B cell (primary cell): ENCODE data around the gene MYCL. TPM values are rescaled to one million over a fixed set of nuclear protein-coding genes. Genes with fewer than 3 reads are reported as not detected.
"Not testable (repeated sequence)": the region's sequence is repeated elsewhere in the genome, so short reads cannot be mapped to it uniquely, and the experiment has no call there.

Experiments
- ATAC-seq: fragments of 200-7000 bp; cut with Tn5 transposase; one replicate; pipeline ENCODE4 v1.10.0; 2021; ENCODE audit warnings: low read depth, mild to moderate bottlenecking, moderate number of reproducible peaks, moderate library complexity
- CTCF ChIA-PET: fragments of 350-600 bp; sonication (Branson Sonifier 250); formaldehyde crosslinking; loops from one replicate; lab custom pipeline; 2021; ENCODE audit warnings: antibody characterized with exemption, inconsistent platforms; lab: Charles Lee
- POLR2A ChIA-PET: fragments of 350-600 bp; sonication (Branson Sonifier 250); formaldehyde crosslinking; loops from one replicate; lab custom pipeline; 2021; ENCODE audit warnings: antibody characterized with exemption; lab: Charles Lee
- DNase-seq: peaks from one replicate; pipeline ENCODE4 v3.0.0; 2013
- H2AFZ ChIP-seq: 2 replicates; pipeline ENCODE4 v1.6.1; 2012; ENCODE audit warnings: mild to moderate bottlenecking, low read depth, low read length; ENCODE audit not compliant: insufficient read depth, poor library complexity, severe bottlenecking
- H3K27ac ChIP-seq, 2 donors: 1 replicate in 1 of 2; 2 replicates in 1 of 2; pipeline ENCODE4 v1.5.1; 2012 to 2013; ENCODE audit warnings: low read length in 2 of 2, mild to moderate bottlenecking in 2 of 2, moderate library complexity in 1 of 2
- H3K27me3 ChIP-seq, 4 experiments: fragments of 200-600 bp in 1 of 4; sonication (generic) in 1 of 4; replicated peaks in 1 of 4; 1 replicate in 2 of 4; 2 replicates in 2 of 4; pipeline versions ENCODE4 v1.6.1 to v1.7.0; 2013 to 2016; ENCODE audit warnings: low read length in 3 of 4, mild to moderate bottlenecking in 2 of 4, mixed read lengths in 1 of 4, moderate library complexity in 1 of 4; ENCODE audit not compliant: insufficient read depth in 4 of 4, control insufficient read depth in 3 of 4; ENCODE audit errors: control extremely low read depth in 1 of 4
- H3K36me3 ChIP-seq, 2 experiments: replicated peaks in 1 of 2; 1 replicate in 1 of 2; 2 replicates in 1 of 2; pipeline versions ENCODE4 v1.6.1 to v1.7.1; 2013; ENCODE audit warnings: low read length in 1 of 2; ENCODE audit not compliant: insufficient read depth in 2 of 2, control insufficient read depth in 1 of 2; ENCODE audit errors: control extremely low read depth in 1 of 2, extremely low read depth in 1 of 2
- H3K4me1 ChIP-seq, 2 donors: fragments of 200-600 bp in 1 of 2; sonication (generic) in 1 of 2; 1 replicate in 1 of 2; 2 replicates in 1 of 2; pipeline versions ENCODE4 v1.5.1 to v1.6.1; 2013 to 2017; ENCODE audit warnings: low read length in 2 of 2; ENCODE audit not compliant: control insufficient read depth in 2 of 2, insufficient read depth in 2 of 2
- H3K4me2 ChIP-seq: replicated peaks from 2 replicates; pipeline ENCODE3; 2012; ENCODE audit warnings: mild to moderate bottlenecking, low read depth, low read length; ENCODE audit not compliant: poor library complexity, severe bottlenecking
- H3K4me3 ChIP-seq, 5 experiments: fragments of 200-600 bp in 1 of 5; sonication (generic) in 1 of 5; 1 replicate in 3 of 5; 2 replicates in 2 of 5; pipeline versions ENCODE4 v1.5.1 to v1.7.0; 2011 to 2016; ENCODE audit warnings: low read length in 4 of 5, mild to moderate bottlenecking in 4 of 5, low read depth in 2 of 5, control low read depth in 1 of 5, moderate library complexity in 1 of 5; ENCODE audit not compliant: insufficient read depth in 1 of 5; ENCODE audit errors: control extremely low read depth in 1 of 5, extremely low read depth in 1 of 5
- H3K79me2 ChIP-seq: fragments of 200-600 bp; sonication (generic); one replicate; pipeline ENCODE4 v1.6.0; 2016; ENCODE audit warnings: low read length; ENCODE audit not compliant: control insufficient read depth, insufficient read depth
- H3K9ac ChIP-seq: fragments of 200-600 bp; sonication (generic); 2 replicates; pipeline ENCODE4 v1.6.1; 2017; ENCODE audit warnings: mild to moderate bottlenecking, low read length, moderate library complexity
- H3K9me3 ChIP-seq, 3 donors: one replicate each; pipeline versions ENCODE4 v1.6.1 to v1.7.1; 2013; ENCODE audit warnings: low read length in 2 of 3; ENCODE audit not compliant: control insufficient read depth in 2 of 3, insufficient read depth in 1 of 3; ENCODE audit errors: control extremely low read depth in 1 of 3
- H4K20me1 ChIP-seq: 2 replicates; pipeline ENCODE4 v1.6.0; 2012; ENCODE audit warnings: mild to moderate bottlenecking, low read length; ENCODE audit not compliant: insufficient read depth, control insufficient read depth, poor library complexity, severe bottlenecking
- H3K27ac Mint-ChIP-seq: one replicate; pipeline ENCODE4 v1.8.0; 2021; ENCODE audit warnings: mixed read lengths
- H3K27me3 Mint-ChIP-seq: one replicate; pipeline ENCODE4 v1.8.0; 2021; ENCODE audit warnings: mixed read lengths
- H3K4me1 Mint-ChIP-seq: one replicate; pipeline ENCODE4 v1.8.0; 2021; ENCODE audit warnings: mixed read lengths
- H3K4me3 Mint-ChIP-seq: one replicate; pipeline ENCODE4 v1.8.0; 2021; ENCODE audit warnings: mixed read lengths
- H3K9me3 Mint-ChIP-seq: one replicate; pipeline ENCODE4 v1.8.0; 2022; ENCODE audit warnings: mixed read lengths; ENCODE audit not compliant: insufficient read depth
- EZH2 ChIP-seq: IDR thresholded peaks from 2 replicates; pipeline ENCODE4 v1.6.1; 2012; ENCODE audit warnings: borderline replicate concordance, low read depth, mild to moderate bottlenecking, moderate library complexity, low read length; ENCODE audit not compliant: insufficient read depth, poor library complexity, severe bottlenecking
- WGBS: methylation state at CpG from one replicate; pipeline ENCODE4 v1.1.5; 2013; ENCODE audit warnings: missing lambda C conversion rate; ENCODE audit not compliant: insufficient coverage; 5-methylcytosine and 5-hydroxymethylcytosine counted together
- intact Hi-C: fragments of 100-400 bp; cut with micrococcal nuclease; formaldehyde crosslinking; loops from one replicate; pipeline ENCODE4 v1.10.0; 2022
- polyA plus RNA-seq: library from polyadenylated mRNA; depleted of rRNA; stranded (reverse); fragments of >200 nt; gene quantifications from 2 replicates; pipeline ENCODE4 v1.2.3, GENCODE V29; 2012
- total RNA-seq, 2 donors: library from RNA; stranded (reverse); fragments of 120-200 nt in 1 of 2; gene quantifications; 1 replicate in 1 of 2; 2 replicates in 1 of 2; pipeline versions ENCODE4 v1.2.3 to v1.2.4, GENCODE V29; 2013 to 2022
- TF ChIP-seq, protein P1 (sequence below): fragments of 200-600 bp; IDR thresholded peaks from one replicate; pipeline ENCODE4 v1.8.0; 2022; ENCODE audit warnings: antibody characterized with exemption, mild to moderate bottlenecking

MYCL gene
- total and polyA plus RNA-seq, 2 donors (not counting 1 experiment from before 2014, with no cell fraction given): 0.03 to 0.62 TPM

DNA sequence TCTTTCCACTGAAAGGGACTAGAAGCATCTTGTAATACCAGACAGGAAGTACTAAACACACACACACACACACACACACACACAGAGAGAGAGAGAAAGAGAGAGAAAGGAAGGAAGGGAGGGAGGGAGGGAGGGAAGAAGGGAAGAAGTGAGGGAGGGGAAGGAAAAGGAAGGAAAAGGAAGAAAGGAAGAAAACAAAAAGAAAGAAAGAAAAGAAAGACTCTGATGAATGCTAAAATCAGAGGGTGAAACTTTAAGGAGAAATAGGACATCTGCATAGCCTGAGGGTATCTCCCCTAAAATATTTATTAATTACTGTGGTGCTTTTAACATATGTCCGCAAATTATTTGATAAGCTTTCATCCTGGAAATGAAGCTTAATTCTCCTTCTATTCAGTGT, 29.0 kb downstream of the MYCL start:
- H3K27me3 Mint-ChIP-seq: no peaks in the 10 kb centered on the region
- no peak overlapping the region for H2AFZ ChIP-seq
- no CpG with 5 or more reads among the region's 1 CpG for WGBS
- intact Hi-C loops: no loop called here
- no peak for TF ChIP-seq EZH2
- TF ChIP-seq, protein P1, sequence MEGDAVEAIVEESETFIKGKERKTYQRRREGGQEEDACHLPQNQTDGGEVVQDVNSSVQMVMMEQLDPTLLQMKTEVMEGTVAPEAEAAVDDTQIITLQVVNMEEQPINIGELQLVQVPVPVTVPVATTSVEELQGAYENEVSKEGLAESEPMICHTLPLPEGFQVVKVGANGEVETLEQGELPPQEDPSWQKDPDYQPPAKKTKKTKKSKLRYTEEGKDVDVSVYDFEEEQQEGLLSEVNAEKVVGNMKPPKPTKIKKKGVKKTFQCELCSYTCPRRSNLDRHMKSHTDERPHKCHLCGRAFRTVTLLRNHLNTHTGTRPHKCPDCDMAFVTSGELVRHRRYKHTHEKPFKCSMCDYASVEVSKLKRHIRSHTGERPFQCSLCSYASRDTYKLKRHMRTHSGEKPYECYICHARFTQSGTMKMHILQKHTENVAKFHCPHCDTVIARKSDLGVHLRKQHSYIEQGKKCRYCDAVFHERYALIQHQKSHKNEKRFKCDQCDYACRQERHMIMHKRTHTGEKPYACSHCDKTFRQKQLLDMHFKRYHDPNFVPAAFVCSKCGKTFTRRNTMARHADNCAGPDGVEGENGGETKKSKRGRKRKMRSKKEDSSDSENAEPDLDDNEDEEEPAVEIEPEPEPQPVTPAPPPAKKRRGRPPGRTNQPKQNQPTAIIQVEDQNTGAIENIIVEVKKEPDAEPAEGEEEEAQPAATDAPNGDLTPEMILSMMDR: no peak
- peaks cover 16 to 17% of the 10 kb centered on the region in 2 donors for H3K4me1 ChIP-seq
- H3K9me3 ChIP-seq: no peaks in the 10 kb centered on the region
- H3K9me3 Mint-ChIP-seq: no peaks in the 10 kb centered on the region
- no peak overlapping the region for H3K4me3 ChIP-seq
- H3K9ac ChIP-seq: no peak overlapping the region
- POLR2A ChIA-PET: no interaction called here
- H3K4me3 Mint-ChIP-seq: no peak overlapping the region
- peaks cover 31% of the 10 kb centered on the region for H3K4me1 Mint-ChIP-seq
- H3K27ac Mint-ChIP-seq: no peak overlapping the region
- no peak overlapping the region for H3K27ac ChIP-seq
- H4K20me1 ChIP-seq: peaks cover 30% of the 10 kb centered on the region
- no peak for DNase-seq
- peaks cover 84% of the 10 kb centered on the region for H3K79me2 ChIP-seq
- no peaks in the 10 kb centered on the region for H3K27me3 ChIP-seq
- no peak for ATAC-seq
- CTCF ChIA-PET: interaction anchor here (0.9 kb wide), 2 partner anchors 10 to 56 kb away, joined by 3 to 4 read pairs; partner anchors contain the start of gene TRIT1
- no peaks in the 10 kb centered on the region for H3K36me3 ChIP-seq
- H3K4me2 ChIP-seq: no peak overlapping the region

DNA sequence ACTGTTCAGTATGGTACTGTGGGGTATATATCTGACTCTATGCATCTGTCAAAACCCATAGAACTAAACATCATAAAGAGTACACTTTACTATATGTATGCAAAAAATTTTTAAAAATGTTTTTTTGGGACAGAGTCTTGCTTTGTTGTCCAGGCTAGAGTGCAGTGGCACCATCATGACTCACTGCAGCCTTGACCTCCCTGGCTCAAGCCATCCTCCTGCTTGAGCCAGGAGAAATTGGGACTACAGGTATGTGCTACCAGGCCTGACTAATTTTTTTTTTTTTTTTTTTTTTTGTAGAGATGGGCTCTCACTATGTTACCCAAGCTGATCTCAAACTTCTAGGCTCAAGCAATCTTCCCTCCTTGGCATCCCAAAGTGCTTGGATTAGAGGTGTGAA, 29.9 kb downstream of the MYCL start:
- no peak overlapping the region for H3K4me3 Mint-ChIP-seq
- H3K9me3 ChIP-seq: no peaks in the 10 kb centered on the region
- H3K27ac Mint-ChIP-seq: no peak overlapping the region
- TF ChIP-seq, protein P1: no peak
- no peak for TF ChIP-seq EZH2
- intact Hi-C loops: no loop called here
- H3K9me3 Mint-ChIP-seq: no peaks in the 10 kb centered on the region
- no peaks in the 10 kb centered on the region for H3K27me3 ChIP-seq
- H3K79me2 ChIP-seq: peaks cover 82% of the 10 kb centered on the region
- H4K20me1 ChIP-seq: peaks cover 26% of the 10 kb centered on the region
- H3K4me2 ChIP-seq: no peak overlapping the region
- no peaks in the 10 kb centered on the region for H3K27me3 Mint-ChIP-seq
- CTCF ChIA-PET: interaction anchor here (0.9 kb wide), 2 partner anchors 11 to 56 kb away, joined by 3 to 4 read pairs; partner anchors contain the start of gene TRIT1
- H3K4me1 ChIP-seq: peaks cover 16 to 17% of the 10 kb centered on the region in 2 donors
- H3K27ac ChIP-seq: no peak overlapping the region
- no peaks in the 10 kb centered on the region for H3K36me3 ChIP-seq
- peaks cover 23% of the 10 kb centered on the region for H3K4me1 Mint-ChIP-seq
- ATAC-seq (no peak), DNase-seq (no peak)
- H3K4me3 ChIP-seq: no peak overlapping the region
- POLR2A ChIA-PET: no interaction called here
- no peak overlapping the region for H2AFZ ChIP-seq
- H3K9ac ChIP-seq: no peak overlapping the region

DNA sequence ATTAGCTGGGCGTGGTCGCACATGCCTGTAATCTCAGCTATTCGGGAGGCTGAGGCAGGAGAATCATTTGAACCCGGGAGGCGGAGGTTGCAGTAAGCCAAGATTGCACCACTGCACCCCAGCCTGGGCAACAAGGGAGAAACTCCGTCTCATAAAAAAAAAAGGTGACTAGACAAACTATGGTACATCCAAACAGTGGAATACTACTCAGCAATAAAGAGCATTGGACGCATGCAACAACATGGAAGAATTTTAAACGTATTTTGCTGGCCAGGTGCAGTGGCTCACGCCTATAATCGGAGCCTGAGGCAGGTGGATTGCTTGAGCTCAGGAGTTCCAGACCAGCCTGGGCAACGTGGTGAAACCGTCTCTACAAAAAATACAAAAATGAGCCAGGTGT, 30.7 kb downstream of the MYCL start:
- DNase-seq, ATAC-seq, H3K4me3 Mint-ChIP-seq, H3K4me3 ChIP-seq, intact Hi-C loops, CTCF ChIA-PET, H3K4me2 ChIP-seq, H3K36me3 ChIP-seq, H3K27ac ChIP-seq, H3K27me3 Mint-ChIP-seq, H3K9me3 Mint-ChIP-seq, H3K9me3 ChIP-seq, H3K27me3 ChIP-seq, POLR2A ChIA-PET, H2AFZ ChIP-seq, H3K9ac ChIP-seq, H3K27ac Mint-ChIP-seq: not testable (repeated sequence)
- H3K4me1 Mint-ChIP-seq: peaks cover 20% of the 10 kb centered on the region
- peaks cover 26% of the 10 kb centered on the region for H4K20me1 ChIP-seq
- peaks cover 83% of the 10 kb centered on the region for H3K79me2 ChIP-seq
- H3K4me1 ChIP-seq: peaks cover 13 to 14% of the 10 kb centered on the region in 2 donors
- WGBS: over 99% methylated on average over 12 of the region's 12 CpGs
